GM12801 (cell line): ENCODE measurements around the gene PAM16.

ENCODE experiments used
- TF ChIP-seq, protein P1 (sequence below): IDR thresholded peaks from one replicate; pipeline ENCODE4 v1.5.1; 2011; ENCODE audit warnings: control low read depth; ENCODE audit not compliant: insufficient read length; ENCODE audit errors: extremely low read depth

PAM16 gene

DNA sequence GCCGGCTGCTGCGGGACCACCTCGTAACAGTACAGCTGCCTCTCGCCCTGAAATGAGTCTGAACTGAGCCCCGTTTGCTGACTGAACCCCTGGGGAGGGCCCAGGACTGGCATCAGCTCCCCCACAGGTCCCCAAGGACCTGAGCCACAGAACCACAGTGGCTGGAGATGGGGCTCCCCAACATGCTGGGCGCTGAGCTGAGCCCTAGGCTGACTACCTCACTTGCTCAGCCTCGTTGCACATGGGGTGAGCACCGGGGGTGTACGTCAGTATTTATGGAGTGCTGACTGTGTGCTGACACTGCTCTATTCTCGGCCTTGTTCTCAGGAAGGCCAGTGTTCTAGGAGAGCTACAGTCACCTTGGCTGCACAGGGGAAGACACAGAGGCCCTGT is 13.9 kb upstream of the PAM16 start:
- TF ChIP-seq, protein P1, sequence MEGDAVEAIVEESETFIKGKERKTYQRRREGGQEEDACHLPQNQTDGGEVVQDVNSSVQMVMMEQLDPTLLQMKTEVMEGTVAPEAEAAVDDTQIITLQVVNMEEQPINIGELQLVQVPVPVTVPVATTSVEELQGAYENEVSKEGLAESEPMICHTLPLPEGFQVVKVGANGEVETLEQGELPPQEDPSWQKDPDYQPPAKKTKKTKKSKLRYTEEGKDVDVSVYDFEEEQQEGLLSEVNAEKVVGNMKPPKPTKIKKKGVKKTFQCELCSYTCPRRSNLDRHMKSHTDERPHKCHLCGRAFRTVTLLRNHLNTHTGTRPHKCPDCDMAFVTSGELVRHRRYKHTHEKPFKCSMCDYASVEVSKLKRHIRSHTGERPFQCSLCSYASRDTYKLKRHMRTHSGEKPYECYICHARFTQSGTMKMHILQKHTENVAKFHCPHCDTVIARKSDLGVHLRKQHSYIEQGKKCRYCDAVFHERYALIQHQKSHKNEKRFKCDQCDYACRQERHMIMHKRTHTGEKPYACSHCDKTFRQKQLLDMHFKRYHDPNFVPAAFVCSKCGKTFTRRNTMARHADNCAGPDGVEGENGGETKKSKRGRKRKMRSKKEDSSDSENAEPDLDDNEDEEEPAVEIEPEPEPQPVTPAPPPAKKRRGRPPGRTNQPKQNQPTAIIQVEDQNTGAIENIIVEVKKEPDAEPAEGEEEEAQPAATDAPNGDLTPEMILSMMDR, result no peak

DNA sequence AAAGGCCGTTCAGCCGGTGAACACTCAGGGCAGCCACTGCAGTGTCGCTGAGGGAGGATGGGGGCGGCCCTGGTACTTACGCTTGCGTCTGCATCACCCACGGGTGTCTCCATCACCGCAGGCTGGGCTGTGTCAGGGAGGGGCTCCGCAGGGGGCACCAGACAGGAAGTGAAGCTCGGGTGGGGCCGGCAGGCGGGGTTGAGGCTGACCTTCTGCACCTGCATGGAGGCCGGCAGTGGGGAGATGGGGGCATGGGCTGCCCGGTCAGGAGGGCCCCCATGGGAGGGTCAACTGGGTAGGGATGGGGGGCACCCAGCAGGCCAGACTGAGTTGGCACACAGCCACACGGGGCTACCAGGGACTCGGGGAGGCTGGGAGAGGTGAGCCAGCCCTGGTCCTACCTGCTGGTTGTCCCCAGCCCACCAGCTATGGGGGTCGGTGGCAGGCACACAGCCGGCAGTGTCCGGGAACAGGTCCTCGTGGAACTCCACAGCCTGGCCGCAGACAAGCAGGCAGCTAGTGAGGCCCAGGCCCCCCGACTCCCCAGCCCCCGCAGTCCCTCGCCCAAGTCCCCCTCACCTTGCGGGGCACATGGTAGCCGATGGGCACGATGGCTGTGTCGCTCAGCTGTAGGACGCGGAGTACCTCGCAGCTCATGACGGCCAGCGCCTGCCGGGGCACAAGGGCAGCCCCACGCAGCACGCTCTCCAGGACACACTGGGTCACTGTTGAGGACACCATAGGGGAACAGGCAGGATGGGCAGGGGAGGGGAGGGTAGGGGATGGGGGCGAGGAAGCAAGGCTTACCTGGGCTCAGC is 13.3 kb upstream of the PAM16 start:
- TF ChIP-seq, protein P1, result no peak

DNA sequence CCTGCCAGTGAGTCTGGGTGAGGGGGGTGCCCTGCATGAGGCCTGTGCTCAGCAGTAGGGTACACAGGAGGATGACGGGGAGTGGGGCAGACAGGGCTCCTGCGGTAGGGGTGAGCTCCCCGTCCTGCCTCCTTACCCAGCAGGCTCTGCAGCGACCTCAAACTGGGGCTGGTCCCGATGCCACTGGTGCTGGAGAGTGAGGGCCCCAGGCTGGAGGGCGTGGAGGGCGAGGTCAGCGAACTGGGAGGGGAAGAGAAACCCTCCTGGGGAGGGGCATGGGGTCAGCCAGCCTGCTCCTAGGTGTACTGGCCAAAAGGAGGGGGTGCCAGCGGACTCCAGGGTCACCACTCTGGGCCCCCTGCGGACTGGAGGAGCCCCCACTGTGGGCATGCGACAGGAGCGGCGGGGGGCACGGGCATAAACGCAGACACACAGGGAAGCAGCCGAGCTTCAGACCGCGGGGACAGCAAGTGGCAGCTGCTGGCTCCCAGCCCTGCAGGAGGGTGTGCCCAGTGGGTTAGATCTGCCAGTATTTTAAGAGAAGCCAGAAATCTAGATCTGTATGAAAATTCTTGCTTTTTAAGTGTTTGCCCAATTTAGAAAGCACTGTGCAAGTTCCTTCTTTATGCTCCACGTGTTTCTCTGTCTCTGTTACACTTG is 11.5 kb upstream of the PAM16 start:
- TF ChIP-seq, protein P1, result no peak

GRCh38 chr16:4361944-4362311 is 10.8 kb upstream of the PAM16 start:
- TF ChIP-seq, protein P1, result no peak

DNA sequence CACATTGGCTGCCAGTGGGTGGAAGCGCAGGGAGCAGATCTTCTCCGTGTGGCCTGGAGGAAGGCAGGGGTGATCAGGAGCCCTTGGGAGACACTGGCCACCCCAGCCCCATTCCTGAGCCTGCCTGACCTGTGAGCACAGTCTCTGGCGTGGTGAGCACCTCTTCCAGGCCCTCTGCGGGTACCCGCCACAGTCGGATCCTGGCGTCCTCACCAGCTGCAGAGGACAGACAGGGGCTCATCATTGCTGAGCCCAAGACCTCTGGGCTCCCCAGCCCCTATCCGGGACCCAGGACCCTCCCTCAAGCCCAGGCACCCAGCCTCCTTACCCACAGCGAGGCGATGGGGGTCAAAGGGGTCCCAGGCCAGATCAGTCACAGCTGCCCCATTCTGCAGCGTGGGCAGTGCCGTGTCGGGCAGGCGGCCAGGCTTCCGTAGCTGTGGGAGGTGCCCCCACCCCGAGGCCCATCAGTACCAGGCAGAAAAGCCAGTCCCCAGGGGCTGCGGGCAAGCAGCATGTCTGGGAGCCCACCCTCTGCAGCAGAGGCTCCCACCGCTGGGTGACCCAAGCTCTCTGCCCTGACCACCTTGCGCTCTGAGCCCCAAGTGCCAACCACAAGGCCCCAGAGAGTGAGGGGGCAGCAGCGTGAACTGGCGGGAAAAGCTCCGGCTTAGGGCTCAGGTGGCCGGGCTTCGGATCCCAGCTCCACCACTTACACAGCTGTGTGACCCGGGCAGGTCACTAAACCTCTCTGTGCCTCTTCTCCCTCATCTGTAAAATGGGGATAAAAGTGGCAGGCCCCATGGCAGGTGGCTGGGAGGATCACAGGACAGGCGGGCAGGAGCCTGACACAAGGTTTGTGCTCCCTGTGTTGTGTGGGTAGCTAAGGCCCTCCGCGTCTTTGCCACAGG is 10.2 kb upstream of the PAM16 start:
- TF ChIP-seq, protein P1, result no peak

- TF ChIP-seq, protein P1, result no peak
Observed at GRCh38 chr16:4360538-4361021, 9.5 kb upstream of the PAM16 start.

- TF ChIP-seq, protein P1, result no peak
Observed at GRCh38 chr16:4359914-4360313, 8.8 kb upstream of the PAM16 start.
